Esophagus muscularis mucosa (tissue), 4 donors: ENCODE data around the gene PRDM1. TPM values are rescaled to one million over a fixed set of nuclear protein-coding genes. Genes with fewer than 3 reads are reported as not detected.

ENCODE experiments used
- DNase-seq: peaks from one replicate; pipeline ENCODE4 v3.0.0-alpha.2; 2017; ENCODE audit errors: extremely low spot score
- H3K27ac ChIP-seq, 4 donors: fragments of 200-600 bp; sonication (generic); replicated peaks in 1 of 4; 1 replicate in 3 of 4; 2 replicates in 1 of 4; pipeline ENCODE4 v1.5.1; 2016 to 2019; ENCODE audit warnings: mild to moderate bottlenecking in 1 of 4
- H3K27me3 ChIP-seq, 4 donors: fragments of 200-600 bp; sonication (generic); one replicate each; pipeline versions ENCODE4 v1.5.1 to v1.6.0; 2016 to 2019
- H3K36me3 ChIP-seq, 4 donors: fragments of 200-600 bp; sonication (generic); one replicate each; pipeline ENCODE4 v1.5.1; 2016 to 2019
- H3K4me1 ChIP-seq, 4 donors: fragments of 200-600 bp; sonication (generic); one replicate each; pipeline ENCODE4 v1.5.1; 2016 to 2019
- H3K4me3 ChIP-seq, 4 donors: fragments of 200-600 bp; sonication (generic); 1 replicate in 2 of 4; 2 replicates in 2 of 4; pipeline ENCODE4 v1.5.1; 2016 to 2019; ENCODE audit warnings: mild to moderate bottlenecking in 4 of 4, moderate library complexity in 1 of 4
- H3K9me3 ChIP-seq, 4 donors: fragments of 200-600 bp; sonication (generic); 1 replicate in 3 of 4; 2 replicates in 1 of 4; pipeline ENCODE4 v1.5.1; 2016 to 2019
- CTCF ChIP-seq, 3 experiments: fragments of 200-600 bp in 2 of 3; fragments of 450-650 bp in 1 of 3; sonication (generic) in 2 of 3; IDR thresholded peaks; one replicate each; pipeline ENCODE4 v1.5.1; 2017 to 2019; ENCODE audit warnings: antibody characterized with exemption in 3 of 3, mild to moderate bottlenecking in 2 of 3, moderate library complexity in 1 of 3
- EP300 ChIP-seq: sonication (generic); formaldehyde crosslinking; IDR thresholded peaks from one replicate; pipeline ENCODE4 v1.6.1; 2017; ENCODE audit warnings: antibody characterized with exemption
- POLR2A ChIP-seq: fragments of 450-650 bp; IDR thresholded peaks from one replicate; pipeline ENCODE4 v1.6.1; 2017; ENCODE audit warnings: antibody characterized with exemption, moderate library complexity, mild to moderate bottlenecking, low read depth
- POLR2AphosphoS5 ChIP-seq, 2 donors: sonication (generic); formaldehyde crosslinking; IDR thresholded peaks; one replicate each; pipeline ENCODE4 v1.6.1; 2017; ENCODE audit warnings: antibody characterized with exemption in 2 of 2
- WGBS: methylation state at CpG from one replicate; pipeline ENCODE4 v1.1.5; 2018; 5-methylcytosine and 5-hydroxymethylcytosine counted together
- intact Hi-C: fragments of 100-400 bp; cut with DNase I; formaldehyde crosslinking; loops from one replicate; pipeline ENCODE4 v1.15.1; 2023
- total RNA-seq, 4 donors: library from RNA; depleted of rRNA; stranded (reverse); fragments of >200 nt; gene quantifications; one replicate each; pipeline versions ENCODE4 v1.1.0 to v1.2.1, GENCODE V29; 2016

The PRDM1 gene
- total RNA-seq, 4 donors from 2014 or later, result 1.8 to 5.1 (median 2.3) TPM

GRCh38 chr6:106045077-106045476, 41.1 kb upstream of the PRDM1 start:
- DNase-seq, result no peak
- H3K27ac ChIP-seq, result no peak overlapping the region
- no peaks in the 10 kb centered on the region for H3K36me3 ChIP-seq
- H3K9me3 ChIP-seq, result no peaks in the 10 kb centered on the region
- intact Hi-C loops, result no loop called here
- WGBS, result 95% methylated on average over 2 of the region's 2 CpGs
- no peaks in the 10 kb centered on the region for H3K27me3 ChIP-seq
- TF ChIP-seq CTCF (IDR thresholded peaks at IDR 0.05) (no peak), POLR2AphosphoS5 (IDR thresholded peaks at IDR 0.05) (no peak), EP300 (no peak), POLR2A (no peak)
- H3K4me3 ChIP-seq, result no peak overlapping the region
- H3K4me1 ChIP-seq, result no peaks in the 10 kb centered on the region

- WGBS, result 88% methylated on average over 9 of the region's 10 CpGs
- no peak overlapping the region for H3K27ac ChIP-seq
- intact Hi-C loops, result no loop called here
- DNase-seq, result no peak
- H3K36me3 ChIP-seq, result no peaks in the 10 kb centered on the region
- H3K9me3 ChIP-seq, result no peaks in the 10 kb centered on the region
- no peaks in the 10 kb centered on the region for H3K4me1 ChIP-seq
- no peaks in the 10 kb centered on the region for H3K27me3 ChIP-seq
- no peak overlapping the region for H3K4me3 ChIP-seq
- no peak for TF ChIP-seq POLR2A
- TF ChIP-seq EP300, result no peak
- TF ChIP-seq CTCF (IDR thresholded peaks at IDR 0.05), result no peak
- no peak for TF ChIP-seq POLR2AphosphoS5 (IDR thresholded peaks at IDR 0.05)
Measured at GRCh38 chr6:106046116-106046853, 39.9 kb upstream of the PRDM1 start.

GRCh38 chr6:106046854-106047200, 39.3 kb upstream of the PRDM1 start:
- intact Hi-C loops, result no loop called here
- no peak overlapping the region for H3K4me3 ChIP-seq
- no peaks in the 10 kb centered on the region for H3K9me3 ChIP-seq
- H3K4me1 ChIP-seq, result no peaks in the 10 kb centered on the region
- H3K27me3 ChIP-seq, result no peaks in the 10 kb centered on the region
- WGBS, result 93% methylated on average over 1 of the region's 1 CpG
- no peak overlapping the region for H3K27ac ChIP-seq
- TF ChIP-seq POLR2A, result no peak
- no peaks in the 10 kb centered on the region for H3K36me3 ChIP-seq
- DNase-seq, result no peak

- intact Hi-C loops, result no loop called here
- Histone ChIP-seq H3K27ac (no peak overlapping the region), H3K27me3 (no peaks in the 10 kb centered on the region), H3K4me3 (no peak overlapping the region), H3K4me1 (no peaks in the 10 kb centered on the region), H3K36me3 (no peaks in the 10 kb centered on the region), H3K9me3 (no peaks in the 10 kb centered on the region)
- DNase-seq, result no peak
- 92% methylated on average over 2 of the region's 2 CpGs for WGBS
- no peak for TF ChIP-seq CTCF (IDR thresholded peaks at IDR 0.05)
- TF ChIP-seq EP300, result no peak
- TF ChIP-seq POLR2A, result no peak
- no peak for TF ChIP-seq POLR2AphosphoS5 (IDR thresholded peaks at IDR 0.05)
Measured at GRCh38 chr6:106048336-106048735, 37.8 kb upstream of the PRDM1 start.

GRCh38 chr6:106050538-106050937, 35.6 kb upstream of the PRDM1 start:
- intact Hi-C loops, result no loop called here
- TF ChIP-seq POLR2A (no peak), CTCF (IDR thresholded peaks at IDR 0.05) (no peak), POLR2AphosphoS5 (IDR thresholded peaks at IDR 0.05) (no peak), EP300 (no peak)
- Histone ChIP-seq H3K36me3 (no peaks in the 10 kb centered on the region), H3K27ac (no peak overlapping the region), H3K4me1 (no peaks in the 10 kb centered on the region), H3K27me3 (no peaks in the 10 kb centered on the region), H3K4me3 (no peak overlapping the region), H3K9me3 (no peaks in the 10 kb centered on the region)
- WGBS, result 73% methylated on average over 4 of the region's 4 CpGs
- DNase-seq, result no peak
